HCT116 (cell line): ENCODE data around the gene MOB3C.

ENCODE experiments used
- EZH2 ChIP-seq: fragments of 200-600 bp; sonication (generic); IDR thresholded peaks from 2 replicates; pipeline ENCODE4 v1.6.1; 2017; ENCODE audit warnings: antibody characterized with exemption, mixed run types
- POLR2A ChIP-seq: IDR thresholded peaks from 2 replicates; pipeline ENCODE4 v1.7.0; 2011; ENCODE audit warnings: borderline replicate concordance; ENCODE audit not compliant: insufficient read depth, insufficient read length; ENCODE audit errors: extremely low read depth
- POLR2AphosphoS5 ChIP-seq: IDR thresholded peaks from 2 replicates; pipeline ENCODE4 v1.6.1; 2011; ENCODE audit warnings: mild to moderate bottlenecking, low read depth, low read length, moderate library complexity
- SRF ChIP-seq: IDR thresholded peaks from 2 replicates; pipeline ENCODE4 v1.6.1; 2012; ENCODE audit warnings: low read depth
- YY1 ChIP-seq: IDR thresholded peaks from 2 replicates; pipeline ENCODE4 v1.6.1; 2011; ENCODE audit warnings: low read length, low read depth, moderate library complexity, mild to moderate bottlenecking; ENCODE audit not compliant: insufficient replicate concordance; ENCODE audit errors: extremely low read depth
- TF ChIP-seq, protein P1 (sequence below), 3 experiments: fragments of 200-600 bp in 1 of 3; sonication (generic) in 1 of 3; IDR thresholded peaks in 2 of 3; conservative IDR thresholded peaks in 1 of 3; 2 replicates each; pipeline ENCODE4 v1.5.1; 2012 to 2017; ENCODE audit warnings: low read depth in 2 of 3, low read length in 2 of 3, antibody characterized with exemption in 1 of 3, borderline replicate concordance in 1 of 3, control low read depth in 1 of 3, mild to moderate bottlenecking in 1 of 3, mixed read lengths in 1 of 3, mixed run types in 1 of 3, moderate library complexity in 1 of 3; ENCODE audit not compliant: insufficient read depth in 1 of 3
- TF ChIP-seq, protein P2 (sequence below): IDR thresholded peaks from 2 replicates; pipeline ENCODE4 v1.6.1; 2011; ENCODE audit warnings: mild to moderate bottlenecking, low read length, moderate library complexity; ENCODE audit not compliant: insufficient replicate concordance; ENCODE audit errors: extremely low read depth

DNA sequence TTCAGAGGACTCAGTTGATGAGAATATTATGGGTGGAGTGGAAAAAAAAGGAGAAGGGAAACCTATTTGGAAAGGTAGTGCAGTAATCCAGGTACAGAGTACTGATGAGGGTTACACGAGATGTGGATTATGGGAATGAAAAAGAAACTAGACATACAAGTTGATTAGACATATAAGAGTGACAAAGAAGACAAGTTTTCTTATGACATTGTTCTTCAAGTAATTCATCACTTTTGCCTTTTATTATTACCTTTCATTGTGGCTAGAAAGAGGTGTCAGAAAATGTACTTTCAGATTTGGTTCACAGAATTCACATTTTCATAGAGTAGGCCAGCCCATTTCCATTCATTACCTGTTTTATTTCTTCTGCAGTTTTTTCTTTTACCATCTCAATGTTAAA, 41.2 kb upstream of the MOB3C start:
- TF ChIP-seq, protein P1, sequence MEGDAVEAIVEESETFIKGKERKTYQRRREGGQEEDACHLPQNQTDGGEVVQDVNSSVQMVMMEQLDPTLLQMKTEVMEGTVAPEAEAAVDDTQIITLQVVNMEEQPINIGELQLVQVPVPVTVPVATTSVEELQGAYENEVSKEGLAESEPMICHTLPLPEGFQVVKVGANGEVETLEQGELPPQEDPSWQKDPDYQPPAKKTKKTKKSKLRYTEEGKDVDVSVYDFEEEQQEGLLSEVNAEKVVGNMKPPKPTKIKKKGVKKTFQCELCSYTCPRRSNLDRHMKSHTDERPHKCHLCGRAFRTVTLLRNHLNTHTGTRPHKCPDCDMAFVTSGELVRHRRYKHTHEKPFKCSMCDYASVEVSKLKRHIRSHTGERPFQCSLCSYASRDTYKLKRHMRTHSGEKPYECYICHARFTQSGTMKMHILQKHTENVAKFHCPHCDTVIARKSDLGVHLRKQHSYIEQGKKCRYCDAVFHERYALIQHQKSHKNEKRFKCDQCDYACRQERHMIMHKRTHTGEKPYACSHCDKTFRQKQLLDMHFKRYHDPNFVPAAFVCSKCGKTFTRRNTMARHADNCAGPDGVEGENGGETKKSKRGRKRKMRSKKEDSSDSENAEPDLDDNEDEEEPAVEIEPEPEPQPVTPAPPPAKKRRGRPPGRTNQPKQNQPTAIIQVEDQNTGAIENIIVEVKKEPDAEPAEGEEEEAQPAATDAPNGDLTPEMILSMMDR (IDR thresholded peaks at IDR 0.05 in 2 of 3, conservative IDR thresholded peaks at IDR 0.05 in 1 of 3; ENCODE audit: borderline replicate concordance in 1 of 3, insufficient read depth in 1 of 3, low read depth in 2 of 3, low read length in 2 of 3), result no peak
- TF ChIP-seq, protein P2, sequence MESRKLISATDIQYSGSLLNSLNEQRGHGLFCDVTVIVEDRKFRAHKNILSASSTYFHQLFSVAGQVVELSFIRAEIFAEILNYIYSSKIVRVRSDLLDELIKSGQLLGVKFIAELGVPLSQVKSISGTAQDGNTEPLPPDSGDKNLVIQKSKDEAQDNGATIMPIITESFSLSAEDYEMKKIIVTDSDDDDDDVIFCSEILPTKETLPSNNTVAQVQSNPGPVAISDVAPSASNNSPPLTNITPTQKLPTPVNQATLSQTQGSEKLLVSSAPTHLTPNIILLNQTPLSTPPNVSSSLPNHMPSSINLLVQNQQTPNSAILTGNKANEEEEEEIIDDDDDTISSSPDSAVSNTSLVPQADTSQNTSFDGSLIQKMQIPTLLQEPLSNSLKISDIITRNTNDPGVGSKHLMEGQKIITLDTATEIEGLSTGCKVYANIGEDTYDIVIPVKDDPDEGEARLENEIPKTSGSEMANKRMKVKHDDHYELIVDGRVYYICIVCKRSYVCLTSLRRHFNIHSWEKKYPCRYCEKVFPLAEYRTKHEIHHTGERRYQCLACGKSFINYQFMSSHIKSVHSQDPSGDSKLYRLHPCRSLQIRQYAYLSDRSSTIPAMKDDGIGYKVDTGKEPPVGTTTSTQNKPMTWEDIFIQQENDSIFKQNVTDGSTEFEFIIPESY, result no peak
- TF ChIP-seq EZH2 (no peak), YY1 (no peak), POLR2AphosphoS5 (no peak), SRF (no peak), POLR2A (no peak)
